ENCODE measurements around the gene PGS1.

The PGS1 gene

DNA sequence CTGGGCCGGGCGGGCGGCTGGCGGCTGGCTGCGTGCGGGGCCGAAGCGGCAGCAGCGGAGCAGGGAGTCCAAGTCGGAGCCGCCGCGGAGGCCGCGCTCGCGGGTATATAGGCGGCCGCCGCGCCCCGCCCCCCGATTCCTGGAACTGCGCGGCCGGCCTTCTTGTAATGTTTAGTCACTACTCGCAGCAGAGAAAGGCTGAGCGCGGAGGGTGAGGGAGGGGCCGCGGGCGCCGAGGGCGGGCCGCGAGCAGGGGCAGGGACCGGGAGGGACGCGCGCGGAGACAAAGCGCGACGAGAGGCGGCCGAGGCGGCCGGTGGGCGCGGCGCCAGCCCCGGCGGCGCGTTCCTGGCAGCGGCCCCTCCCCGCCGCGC lies 18.5 kb upstream of the PGS1 start, which contains the start of gene SOCS3:
TSS of gene SOCS3 (minus strand) at position 81 of the 374 bp plus-strand sequence. CDS start 982 bp downstream, outside the sequence.
- Histone ChIP-seq H3K36me3 (peaks cover 0 to 17% (median 16%) of the 10 kb centered on the region in 3 donors), H3K9me3 (no peaks in the 10 kb centered on the region), H3K27ac (peak within 1 kb of the TSS; percentile 89 to 90), H3K27me3 (no peaks in the 10 kb centered on the region), H3K4me1 (peaks cover 0 to 53% (median 39%) of the 10 kb centered on the region in 4 donors), H3K4me3 (peak within 1 kb of the TSS; percentile 63 to 74)
- no peak for TF ChIP-seq CTCF (IDR thresholded peaks at IDR 0.05)
- peak; percentile 95 to 98 for DNase-seq
- intact Hi-C loops (cut with DNase I; ENCODE audit: low total_unique reads), result loop anchor here (2.0 kb wide), 1 partner anchor 61 kb away; no protein-coding TSS in a partner anchor

GRCh38 chr17:78360371-78361224 lies 17.9 kb upstream of the PGS1 start:
- Histone ChIP-seq H3K27ac (peak overlapping the region; percentile 89 to 90), H3K9me3 (no peaks in the 10 kb centered on the region), H3K27me3 (no peaks in the 10 kb centered on the region), H3K4me1 (peaks cover 0 to 58% (median 44%) of the 10 kb centered on the region in 4 donors), H3K36me3 (peaks cover 0 to 17% (median 16%) of the 10 kb centered on the region in 3 donors), H3K4me3 (peak overlapping the region; percentile 63 to 74)
- DNase-seq, result peak; percentile 91 to 94
- intact Hi-C loops (cut with DNase I; ENCODE audit: low total_unique reads), result loop anchor here (2.0 kb wide), 1 partner anchor 60 kb away; no protein-coding TSS in a partner anchor
- TF ChIP-seq CTCF (IDR thresholded peaks at IDR 0.05), result peak; percentile 89 to 91

- Histone ChIP-seq H3K4me1 (peaks cover 0 to 58% (median 45%) of the 10 kb centered on the region in 4 donors), H3K27me3 (no peaks in the 10 kb centered on the region), H3K27ac (peak overlapping the region; percentile 89 to 90), H3K4me3 (no peak overlapping the region), H3K9me3 (no peaks in the 10 kb centered on the region), H3K36me3 (peaks cover 0 to 17% (median 16%) of the 10 kb centered on the region in 3 donors)
- DNase-seq, result no peak
- intact Hi-C loops (cut with DNase I; ENCODE audit: low total_unique reads), result loop anchor here (2.0 kb wide), 1 partner anchor 60 kb away; no protein-coding TSS in a partner anchor
- TF ChIP-seq CTCF (IDR thresholded peaks at IDR 0.05), result no peak
Measured at GRCh38 chr17:78361225-78361701, 17.2 kb upstream of the PGS1 start.

GRCh38 chr17:78362232-78362631 lies 16.2 kb upstream of the PGS1 start:
- DNase-seq, result no peak
- no peaks in the 10 kb centered on the region for H3K27me3 ChIP-seq
- no peak for TF ChIP-seq CTCF (IDR thresholded peaks at IDR 0.05)
- H3K4me3 ChIP-seq, result no peak overlapping the region
- intact Hi-C loops (cut with DNase I; ENCODE audit: low total_unique reads), result no loop called here
- H3K9me3 ChIP-seq, result no peaks in the 10 kb centered on the region
- peaks cover 0 to 17% (median 12%) of the 10 kb centered on the region in 3 donors for H3K36me3 ChIP-seq
- no peak overlapping the region for H3K27ac ChIP-seq
- H3K4me1 ChIP-seq, result peaks cover 0 to 55% (median 40%) of the 10 kb centered on the region in 4 donors

GRCh38 chr17:78362671-78363070 lies 15.8 kb upstream of the PGS1 start:
- H3K27ac ChIP-seq, result no peak overlapping the region
- intact Hi-C loops (cut with DNase I; ENCODE audit: low total_unique reads), result no loop called here
- no peak overlapping the region for H3K4me3 ChIP-seq
- H3K4me1 ChIP-seq, result peaks cover 0 to 51% (median 35%) of the 10 kb centered on the region in 4 donors
- no peaks in the 10 kb centered on the region for H3K27me3 ChIP-seq
- H3K9me3 ChIP-seq, result no peaks in the 10 kb centered on the region
- no peak for DNase-seq
- H3K36me3 ChIP-seq, result peaks cover 0 to 12% (median 8%) of the 10 kb centered on the region in 3 donors
- TF ChIP-seq CTCF (IDR thresholded peaks at IDR 0.05), result no peak
